ENCODE results near the gene CCNI2.

- TF ChIP-seq CTCF (IDR thresholded peaks at IDR 0.05; ENCODE audit: low read length), result no peak
- no peak for TF ChIP-seq EZH2 (optimal IDR thresholded peaks at IDR 0.05; ENCODE audit: low read depth, low read length)
- no peak for TF ChIP-seq EZH2phosphoT487 (IDR thresholded peaks at IDR 0.05; ENCODE audit: low read length)
These were observed 53.3 kb downstream of the CCNI2 start for GRCh38 chr5:132800545-132800944.
